Stimulated activated CD4-positive, alpha-beta T cell treated with anti-CD3 and anti-CD28 coated beads, Interleukin-12 subunit alpha, Interleukin-12 subunit beta, amount 100 ng/mL, for 4 hours (primary cell): ENCODE data around the gene SLC43A3.

Experiments
- DNase-seq: peaks from one replicate; pipeline ENCODE4 v3.0.0-alpha.2; 2020

Gene SLC43A3

GRCh38 chr11:57426929-57427726 lies at the start of gene SLC43A3:
TSS of gene SLC43A3 (minus strand) at chr11:57427121. CDS start at chr11:57426172, 949 bp downstream.
- peak; percentile 82 for DNase-seq

GRCh38 chr11:57476047-57476756 lies 49.3 kb upstream of the SLC43A3 start:
- peak; percentile 33 for DNase-seq

- DNase-seq, result no peak
Measured at GRCh38 chr11:57475671-57476046, 48.7 kb upstream of the SLC43A3 start.

GRCh38 chr11:57475191-57475590 lies 48.3 kb upstream of the SLC43A3 start:
- no peak for DNase-seq

- no peak for DNase-seq
Measured at GRCh38 chr11:57474803-57475115, 47.8 kb upstream of the SLC43A3 start.

GRCh38 chr11:57474017-57474802 lies 47.3 kb upstream of the SLC43A3 start:
- DNase-seq, result peak; percentile 14

GRCh38 chr11:57473285-57473841 lies 46.4 kb upstream of the SLC43A3 start:
- no peak for DNase-seq

- no peak for DNase-seq
Measured at GRCh38 chr11:57471496-57471895, 44.6 kb upstream of the SLC43A3 start.

- DNase-seq, result no peak
Measured at GRCh38 chr11:57469268-57469667, 42.3 kb upstream of the SLC43A3 start.

GRCh38 chr11:57468276-57468675 lies 41.4 kb upstream of the SLC43A3 start:
- DNase-seq, result no peak

GRCh38 chr11:57467508-57468157 lies 40.7 kb upstream of the SLC43A3 start:
- no peak for DNase-seq

- no peak for DNase-seq
Measured at GRCh38 chr11:57466680-57467079, 39.8 kb upstream of the SLC43A3 start.

GRCh38 chr11:57464539-57465181 lies 37.7 kb upstream of the SLC43A3 start:
- no peak for DNase-seq

- no peak for DNase-seq
Measured at GRCh38 chr11:57463671-57464538, 37.0 kb upstream of the SLC43A3 start.

- no peak for DNase-seq
Measured at GRCh38 chr11:57462597-57462996, 35.7 kb upstream of the SLC43A3 start.

GRCh38 chr11:57461841-57462489 lies 35.0 kb upstream of the SLC43A3 start:
- no peak for DNase-seq

GRCh38 chr11:57460758-57461749 lies 34.1 kb upstream of the SLC43A3 start:
- no peak for DNase-seq

- DNase-seq, result peak; percentile 32
Measured at GRCh38 chr11:57460022-57460757, 33.3 kb upstream of the SLC43A3 start, which contains the start of gene RTN4RL2. TSS of gene RTN4RL2 (plus strand) at chr11:57460528. CDS start at chr11:57460866, 338 bp downstream.
